Left ventricle myocardium inferior (tissue), 1 donor: ENCODE measurements around the gene PRLH. TPM values are rescaled to one million over a fixed set of nuclear protein-coding genes. Genes with fewer than 3 reads are reported as not detected.

ENCODE experiments used
- DNase-seq: peaks from one replicate; pipeline ENCODE4 v3.0.0-alpha.2; 2020
- H3K27ac ChIP-seq: fragments of 200-600 bp; replicated peaks from 2 replicates; pipeline ENCODE4 v1.8.0; 2021
- H3K27me3 ChIP-seq: fragments of 200-600 bp; 2 replicates; pipeline ENCODE4 v1.8.0; 2021; ENCODE audit warnings: low read depth
- H3K36me3 ChIP-seq: fragments of 200-600 bp; 2 replicates; pipeline ENCODE4 v1.8.0; 2021
- H3K4me1 ChIP-seq: fragments of 200-600 bp; 2 replicates; pipeline ENCODE4 v1.8.0; 2021
- H3K4me3 ChIP-seq: fragments of 200-600 bp; 2 replicates; pipeline ENCODE4 v1.8.0; 2021; ENCODE audit warnings: mild to moderate bottlenecking, moderate library complexity
- H3K9me3 ChIP-seq: fragments of 200-600 bp; replicated peaks from 2 replicates; pipeline ENCODE4 v1.8.0; 2021
- intact Hi-C: fragments of 100-400 bp; cut with micrococcal nuclease; formaldehyde crosslinking; loops from one replicate; pipeline ENCODE4 v1.11.0; 2022
- total RNA-seq: library from RNA; stranded (reverse); fragmentation: NEBNext Ultra II Directional; extraction: Animal tissue kit (Norgen Biotek cat#: 25700); gene quantifications from one replicate; pipeline ENCODE4 v1.2.1, GENCODE V29; 2021
- TF ChIP-seq, protein P1 (sequence below): fragments of 200-600 bp; IDR thresholded peaks from 2 replicates; pipeline ENCODE4 v1.8.0; 2021; ENCODE audit warnings: antibody characterized with exemption, mild to moderate bottlenecking, borderline replicate concordance
- donor health status: DM: no; HTN: yes; CAD: no; lungs with severe emphysema.

Gene PRLH
- total RNA-seq, 1 donor from 2014 or later, result not detected

DNA sequence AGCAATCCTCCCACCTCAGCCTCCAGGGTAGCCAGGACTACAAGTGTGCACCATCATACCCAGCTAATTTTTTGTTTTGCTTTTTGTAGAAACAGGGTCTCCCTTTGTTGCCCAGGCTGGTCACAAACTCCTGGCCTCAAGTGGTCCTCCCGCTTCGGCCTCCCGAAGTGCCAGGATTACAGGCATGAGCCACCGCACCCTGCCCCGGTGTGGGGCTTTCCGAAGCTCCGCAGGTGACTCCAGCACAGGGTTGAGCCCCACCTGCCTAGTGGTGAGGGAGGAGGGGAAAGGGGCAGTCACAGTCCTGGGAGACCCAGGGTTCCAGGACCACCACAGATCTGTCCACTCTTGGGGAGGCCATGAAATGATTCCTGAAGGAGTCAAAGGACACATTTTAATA is 5.2 kb downstream of the PRLH start:
- Histone ChIP-seq H3K4me1 (peaks cover 30% of the 10 kb centered on the region), H3K4me3 (no peak overlapping the region), H3K36me3 (no peaks in the 10 kb centered on the region), H3K9me3 (no peaks in the 10 kb centered on the region), H3K27ac (no peak overlapping the region), H3K27me3 (no peaks in the 10 kb centered on the region)
- TF ChIP-seq, protein P1, sequence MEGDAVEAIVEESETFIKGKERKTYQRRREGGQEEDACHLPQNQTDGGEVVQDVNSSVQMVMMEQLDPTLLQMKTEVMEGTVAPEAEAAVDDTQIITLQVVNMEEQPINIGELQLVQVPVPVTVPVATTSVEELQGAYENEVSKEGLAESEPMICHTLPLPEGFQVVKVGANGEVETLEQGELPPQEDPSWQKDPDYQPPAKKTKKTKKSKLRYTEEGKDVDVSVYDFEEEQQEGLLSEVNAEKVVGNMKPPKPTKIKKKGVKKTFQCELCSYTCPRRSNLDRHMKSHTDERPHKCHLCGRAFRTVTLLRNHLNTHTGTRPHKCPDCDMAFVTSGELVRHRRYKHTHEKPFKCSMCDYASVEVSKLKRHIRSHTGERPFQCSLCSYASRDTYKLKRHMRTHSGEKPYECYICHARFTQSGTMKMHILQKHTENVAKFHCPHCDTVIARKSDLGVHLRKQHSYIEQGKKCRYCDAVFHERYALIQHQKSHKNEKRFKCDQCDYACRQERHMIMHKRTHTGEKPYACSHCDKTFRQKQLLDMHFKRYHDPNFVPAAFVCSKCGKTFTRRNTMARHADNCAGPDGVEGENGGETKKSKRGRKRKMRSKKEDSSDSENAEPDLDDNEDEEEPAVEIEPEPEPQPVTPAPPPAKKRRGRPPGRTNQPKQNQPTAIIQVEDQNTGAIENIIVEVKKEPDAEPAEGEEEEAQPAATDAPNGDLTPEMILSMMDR, result no peak
- intact Hi-C loops, result loop anchor here (5.0 kb wide), 1 partner anchor 59 kb away; no protein-coding TSS in a partner anchor
- no peak for DNase-seq

DNA sequence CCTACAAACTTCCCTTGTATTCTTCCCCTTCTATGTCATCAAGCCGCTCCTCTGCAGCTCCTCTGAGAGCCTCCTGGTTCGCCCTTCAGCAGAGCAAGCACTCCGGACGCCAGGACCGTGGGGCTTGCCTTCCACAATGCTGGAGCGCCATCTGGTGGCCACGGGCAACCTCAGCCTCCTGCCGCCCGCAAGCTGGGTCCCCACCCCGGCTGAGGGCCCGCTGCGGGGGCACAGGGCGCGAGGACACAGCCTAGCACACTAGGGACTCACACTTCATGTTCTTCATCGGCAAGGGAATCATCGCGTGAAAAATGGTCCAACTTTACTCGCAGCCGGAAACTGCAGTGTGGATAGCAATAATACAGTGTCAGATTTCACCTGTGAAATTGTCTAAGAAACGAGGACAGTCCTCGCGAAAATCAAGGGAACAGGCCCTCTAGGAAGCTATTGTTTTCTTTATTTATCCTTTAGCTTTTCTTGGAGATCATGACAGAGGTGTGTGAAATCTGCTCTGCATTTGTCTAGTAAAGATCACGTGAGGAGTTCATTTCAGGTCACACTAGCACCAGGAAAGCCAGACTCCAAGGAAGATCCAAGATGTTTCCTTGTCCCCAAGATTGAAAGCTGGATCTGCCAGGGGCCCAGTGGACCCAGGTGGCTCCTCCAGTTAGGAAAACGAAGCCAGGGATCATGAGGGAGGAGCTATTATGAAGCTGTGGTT is 5.8 kb downstream of the PRLH start:
- H3K4me3 ChIP-seq, result peak overlapping the region; percentile 32
- H3K27ac ChIP-seq, result no peak overlapping the region
- intact Hi-C loops, result loop anchor here (5.0 kb wide), 1 partner anchor 60 kb away; no protein-coding TSS in a partner anchor
- TF ChIP-seq, protein P1, result peak; percentile 99
- H3K36me3 ChIP-seq, result no peaks in the 10 kb centered on the region
- no peaks in the 10 kb centered on the region for H3K27me3 ChIP-seq
- no peaks in the 10 kb centered on the region for H3K9me3 ChIP-seq
- peak; percentile 88 for DNase-seq
- peaks cover 30% of the 10 kb centered on the region for H3K4me1 ChIP-seq

DNA sequence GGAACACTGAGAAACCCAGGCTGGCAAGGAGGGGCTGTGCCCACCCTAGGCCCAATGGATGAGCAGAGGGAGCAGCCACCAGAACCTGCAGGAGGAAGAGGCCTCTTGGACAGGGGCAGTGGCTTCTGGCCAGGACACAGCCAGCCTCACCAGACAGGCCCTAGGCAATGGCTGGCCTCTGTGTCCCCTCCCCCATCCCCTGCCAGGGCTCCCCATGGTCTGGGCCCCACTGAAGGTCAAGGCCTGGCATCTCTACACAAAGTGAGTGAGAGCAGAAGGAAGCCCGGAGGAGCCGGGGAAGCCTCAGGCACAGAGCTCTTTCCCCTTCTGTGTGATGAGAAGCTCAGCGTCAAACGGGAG is 6.3 kb downstream of the PRLH start:
- Histone ChIP-seq H3K4me1 (peaks cover 30% of the 10 kb centered on the region), H3K36me3 (no peaks in the 10 kb centered on the region), H3K27ac (no peak overlapping the region), H3K9me3 (no peaks in the 10 kb centered on the region), H3K4me3 (no peak overlapping the region), H3K27me3 (no peaks in the 10 kb centered on the region)
- DNase-seq, result no peak
- intact Hi-C loops, result loop anchor here (5.0 kb wide), 1 partner anchor 60 kb away; no protein-coding TSS in a partner anchor
- TF ChIP-seq, protein P1, result no peak

DNA sequence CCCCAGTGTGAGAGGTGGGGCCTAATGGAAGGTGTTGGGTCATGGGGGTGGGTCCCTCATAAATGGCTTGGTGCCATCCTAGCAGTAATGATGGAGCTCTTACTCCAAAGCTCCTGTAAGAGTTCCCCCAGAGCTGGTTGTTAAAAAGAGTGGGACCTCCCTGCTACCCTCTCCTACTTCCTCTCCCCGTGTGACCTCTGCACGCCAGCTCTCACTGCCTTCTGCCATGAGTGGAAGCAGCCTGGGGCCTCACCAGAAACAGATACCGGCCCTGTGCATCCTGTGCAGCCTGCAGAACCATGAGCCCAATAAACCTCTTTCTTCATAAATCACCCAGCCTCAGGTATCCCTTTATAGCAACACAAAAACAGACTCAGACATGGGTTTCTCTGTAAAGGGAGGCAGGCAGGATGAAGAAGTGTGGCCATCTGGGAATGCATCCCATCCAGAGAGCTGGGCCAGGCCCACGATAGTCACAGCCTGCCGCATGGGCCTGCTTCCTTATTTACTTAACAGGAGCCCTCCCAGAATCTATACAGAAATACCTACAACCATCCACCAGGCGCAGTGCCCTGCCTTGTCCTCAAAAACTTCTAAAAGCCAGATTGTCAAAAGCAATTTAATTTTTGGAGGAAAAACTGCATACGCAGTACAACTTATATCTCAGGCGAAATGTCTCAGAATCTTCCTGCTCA is 7.5 kb downstream of the PRLH start:
- Histone ChIP-seq H3K9me3 (no peaks in the 10 kb centered on the region), H3K4me3 (no peak overlapping the region), H3K4me1 (peaks cover 30% of the 10 kb centered on the region), H3K27me3 (no peaks in the 10 kb centered on the region), H3K36me3 (no peaks in the 10 kb centered on the region), H3K27ac (no peak overlapping the region)
- no peak for DNase-seq
- TF ChIP-seq, protein P1, result no peak
- intact Hi-C loops, result loop anchor here (5.0 kb wide), 1 partner anchor 62 kb away; no protein-coding TSS in a partner anchor

DNA sequence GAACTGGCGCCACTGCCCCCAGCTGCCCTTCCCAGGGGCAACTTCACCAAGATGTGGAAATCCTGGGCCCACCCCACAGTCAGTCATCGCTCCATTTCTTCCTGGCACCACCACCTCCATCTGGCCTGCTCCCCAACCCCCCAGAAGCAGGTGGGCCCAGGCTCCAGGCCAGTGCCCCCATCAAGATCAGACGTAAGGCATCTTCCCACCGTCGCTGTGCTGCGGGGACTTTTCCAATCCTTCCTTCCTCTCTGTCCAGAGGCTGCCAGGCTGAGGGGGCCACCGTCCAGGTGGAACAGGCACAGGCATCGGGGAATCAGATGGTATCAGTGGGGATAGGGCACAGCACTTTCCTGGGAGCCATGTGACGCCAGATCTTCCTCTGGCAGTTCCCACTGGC is 8.1 kb downstream of the PRLH start:
- no peak for DNase-seq
- Histone ChIP-seq H3K27me3 (no peaks in the 10 kb centered on the region), H3K27ac (no peak overlapping the region), H3K36me3 (no peaks in the 10 kb centered on the region), H3K9me3 (no peaks in the 10 kb centered on the region), H3K4me1 (peaks cover 35% of the 10 kb centered on the region), H3K4me3 (no peak overlapping the region)
- intact Hi-C loops, result loop anchor here (5.0 kb wide), 1 partner anchor 62 kb away; no protein-coding TSS in a partner anchor
- TF ChIP-seq, protein P1, result no peak
